ENCODE data around the gene FAXDC2. TPM values are rescaled to one million over a fixed set of nuclear protein-coding genes. Genes with fewer than 3 reads are reported as not detected.
A peak's percentile ranks its signal among the peaks of the same experiment; 100 is the strongest.

FAXDC2 gene
- total and polyA plus RNA-seq, 10 of the 15 experiments (the other 5 are each of a cell fraction or from before 2014, with no cell fraction given) = 0.13 to 1.8 (median 0.35) TPM

DNA sequence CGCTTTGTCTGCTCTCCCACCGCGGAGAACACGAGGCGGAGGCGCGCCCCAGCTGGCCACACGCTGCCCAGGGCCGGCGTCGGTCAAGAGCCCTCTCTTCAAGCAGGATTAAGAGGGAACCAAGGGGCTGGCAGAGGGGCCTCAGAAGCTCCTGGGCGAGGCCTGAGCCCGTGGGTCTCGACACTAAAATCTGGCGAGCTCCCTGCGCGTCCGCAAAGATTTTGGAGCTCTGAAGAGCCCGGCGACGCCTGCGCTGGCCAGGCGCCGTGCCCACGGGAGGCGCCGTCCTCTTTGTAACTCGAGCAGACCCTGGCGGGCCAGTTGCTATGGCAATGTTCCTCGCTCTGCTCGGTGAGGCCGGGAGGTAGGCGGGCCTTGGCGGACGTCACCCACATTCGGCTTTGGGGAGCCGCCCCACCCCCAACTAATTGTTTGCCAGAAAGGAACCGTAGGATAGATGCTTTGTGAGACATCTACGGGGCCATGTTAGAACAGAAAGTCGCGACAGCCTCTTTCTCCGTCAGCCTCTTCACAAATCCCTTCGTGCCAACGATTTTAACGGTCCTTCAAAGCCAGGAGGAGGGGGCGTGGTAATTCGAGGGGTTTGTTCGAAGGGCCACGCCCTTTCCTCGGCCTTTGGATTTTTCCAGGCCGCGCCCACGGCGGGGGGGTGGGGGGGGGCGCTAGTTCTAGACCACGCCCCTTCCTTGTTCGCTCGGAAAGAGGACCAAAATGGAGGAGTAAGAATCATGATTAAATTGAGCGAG is 7.3 kb upstream of the FAXDC2 start (continued):
- TF ChIP-seq CEBPB (IDR thresholded peaks at IDR 0.05; ENCODE audit: borderline replicate concordance in 1 of 2, low read depth in 2 of 2, low read length in 2 of 2) = no peak
- TF ChIP-seq EGR1 (IDR thresholded peaks at IDR 0.05; ENCODE audit: borderline replicate concordance in 1 of 2, low read depth in 2 of 2, low read length in 2 of 2) = peak in 1 of 2 experiments; percentile 49; a peak in 2 of 3 replicates
- TF ChIP-seq CBFB (IDR thresholded peaks at IDR 0.05; ENCODE audit: low read depth) = 0 out of 2 replicates have a peak, but pooled peaks have one; percentile 29
- peak; percentile 16 to 37; a peak in 3 of 4 replicates for TF ChIP-seq IKZF2 (IDR thresholded peaks at IDR 0.05)
- TF ChIP-seq BMI1 (IDR thresholded peaks at IDR 0.05; ENCODE audit: borderline replicate concordance) = peak; percentile 94
- TF ChIP-seq IKZF1 (conservative IDR thresholded peaks at IDR 0.05) = peak; percentile 59
- no peak for TF ChIP-seq MTA2 (IDR thresholded peaks at IDR 0.05; ENCODE audit: low read depth)
- no peak for TF ChIP-seq HSF1 (IDR thresholded peaks at IDR 0.05; ENCODE audit: low read depth, low read length)

DNA sequence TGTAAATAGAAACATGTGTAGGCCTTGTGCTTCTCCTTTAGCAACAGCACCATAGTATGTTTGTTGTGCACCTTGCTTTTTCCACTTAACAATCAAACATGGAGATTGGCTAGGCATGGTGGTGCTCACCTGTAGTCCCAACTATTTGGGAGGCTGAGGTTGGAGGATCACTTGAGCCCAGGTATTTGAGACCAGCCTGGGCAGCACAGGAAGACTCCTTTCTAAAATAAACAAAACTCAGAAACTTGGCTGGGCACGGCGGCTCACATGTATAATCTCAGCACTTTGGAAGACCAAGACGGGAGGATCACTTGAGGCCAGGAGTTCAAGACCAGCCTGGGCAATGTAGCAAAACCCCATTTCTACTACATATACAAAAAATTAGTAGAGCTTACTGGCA is 948 bp upstream of the FAXDC2 start:
- ATAC-seq (no peak), DNase-seq (ENCODE audit: low read depth, low spot score) (no peak), FAIRE-seq (no peak)
- no TSS peak for BruUV-seq (replicated peaks)
- Histone ChIP-seq H3K27ac (ENCODE audit: control insufficient read depth, insufficient read depth) (no peak overlapping the region), H3K36me3 (ENCODE audit: control insufficient read depth in 2 of 2, insufficient read depth in 2 of 2, low read length in 1 of 2) (no peaks in the 10 kb centered on the region), H3K79me2 (ENCODE audit: control insufficient read depth, insufficient read depth, low read length) (no peaks in the 10 kb centered on the region), H3K4me1 (ENCODE audit: control insufficient read depth, insufficient read depth, low read length) (no peaks in the 10 kb centered on the region), H3K9me3 (replicated peaks; ENCODE audit: control insufficient read depth, insufficient read depth, low read length) (no peaks in the 10 kb centered on the region), H2AFZ (ENCODE audit: control insufficient read depth, low read depth, low read length) (no peak overlapping the region), H3K27me3 (replicated peaks in 1 of 2; ENCODE audit: control insufficient read depth in 2 of 2, insufficient read depth in 2 of 2, low read length in 1 of 2) (no peaks in the 10 kb centered on the region), H4K20me1 (ENCODE audit: control insufficient read depth, insufficient read depth) (no peaks in the 10 kb centered on the region), H3K9ac (ENCODE audit: control insufficient read depth, insufficient read depth, low read length) (no peak overlapping the region), H3K4me2 (ENCODE audit: control insufficient read depth, insufficient read depth) (no peak overlapping the region), H3K4me3 (no peak overlapping the region)
- intact Hi-C loops (cut with micrococcal nuclease; ENCODE audit: unreplicated experiment) (no loop called here), in situ Hi-C loops (cut with MboI) (loop anchor here (5.0 kb wide), 1 partner anchor 34 kb away; no protein-coding TSS in a partner anchor)
- POLR2A ChIA-PET = no interaction called here
- RAD21 ChIA-PET (ENCODE audit: unreplicated experiment) = no interaction called here
- SMC1A ChIA-PET (ENCODE audit: uncharacterized antibody, unreplicated experiment) = interaction anchor here (0.6 to 1.4 kb wide), 2 partner anchors 8 to 29 kb away, joined by 3 read pairs; no protein-coding TSS in a partner anchor
- CTCF ChIA-PET = interaction anchor here (0.8 to 1.2 kb wide), 4 partner anchors 52 to 209 kb away, joined by 3 read pairs; no protein-coding TSS in a partner anchor
- 89% methylated on average over 3 of the region's 3 CpGs for WGBS (ENCODE audit: insufficient coverage, insufficient replicate concordance, low lambda C conversion rate, missing lambda C conversion rate)
- no peak for TF ChIP-seq ZNF24 (IDR thresholded peaks at IDR 0.05)
- no peak for TF ChIP-seq SUZ12 (IDR thresholded peaks at IDR 0.05; ENCODE audit: unreplicated experiment)
- TF ChIP-seq, protein P1, sequence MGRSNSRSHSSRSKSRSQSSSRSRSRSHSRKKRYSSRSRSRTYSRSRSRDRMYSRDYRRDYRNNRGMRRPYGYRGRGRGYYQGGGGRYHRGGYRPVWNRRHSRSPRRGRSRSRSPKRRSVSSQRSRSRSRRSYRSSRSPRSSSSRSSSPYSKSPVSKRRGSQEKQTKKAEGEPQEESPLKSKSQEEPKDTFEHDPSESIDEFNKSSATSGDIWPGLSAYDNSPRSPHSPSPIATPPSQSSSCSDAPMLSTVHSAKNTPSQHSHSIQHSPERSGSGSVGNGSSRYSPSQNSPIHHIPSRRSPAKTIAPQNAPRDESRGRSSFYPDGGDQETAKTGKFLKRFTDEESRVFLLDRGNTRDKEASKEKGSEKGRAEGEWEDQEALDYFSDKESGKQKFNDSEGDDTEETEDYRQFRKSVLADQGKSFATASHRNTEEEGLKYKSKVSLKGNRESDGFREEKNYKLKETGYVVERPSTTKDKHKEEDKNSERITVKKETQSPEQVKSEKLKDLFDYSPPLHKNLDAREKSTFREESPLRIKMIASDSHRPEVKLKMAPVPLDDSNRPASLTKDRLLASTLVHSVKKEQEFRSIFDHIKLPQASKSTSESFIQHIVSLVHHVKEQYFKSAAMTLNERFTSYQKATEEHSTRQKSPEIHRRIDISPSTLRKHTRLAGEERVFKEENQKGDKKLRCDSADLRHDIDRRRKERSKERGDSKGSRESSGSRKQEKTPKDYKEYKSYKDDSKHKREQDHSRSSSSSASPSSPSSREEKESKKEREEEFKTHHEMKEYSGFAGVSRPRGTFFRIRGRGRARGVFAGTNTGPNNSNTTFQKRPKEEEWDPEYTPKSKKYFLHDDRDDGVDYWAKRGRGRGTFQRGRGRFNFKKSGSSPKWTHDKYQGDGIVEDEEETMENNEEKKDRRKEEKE (IDR thresholded peaks at IDR 0.05) = no peak
- TF ChIP-seq TCF7 (IDR thresholded peaks at IDR 0.05; ENCODE audit: borderline replicate concordance) = no peak
- TF ChIP-seq NFYB (IDR thresholded peaks at IDR 0.05; ENCODE audit: insufficient read depth, low read depth, low read length) = no peak
- TF ChIP-seq, protein P2, sequence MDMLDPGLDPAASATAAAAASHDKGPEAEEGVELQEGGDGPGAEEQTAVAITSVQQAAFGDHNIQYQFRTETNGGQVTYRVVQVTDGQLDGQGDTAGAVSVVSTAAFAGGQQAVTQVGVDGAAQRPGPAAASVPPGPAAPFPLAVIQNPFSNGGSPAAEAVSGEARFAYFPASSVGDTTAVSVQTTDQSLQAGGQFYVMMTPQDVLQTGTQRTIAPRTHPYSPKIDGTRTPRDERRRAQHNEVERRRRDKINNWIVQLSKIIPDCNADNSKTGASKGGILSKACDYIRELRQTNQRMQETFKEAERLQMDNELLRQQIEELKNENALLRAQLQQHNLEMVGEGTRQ (IDR thresholded peaks at IDR 0.05; ENCODE audit: borderline replicate concordance, low read depth, low read length) = no peak
- no peak for TF ChIP-seq YBX1 (IDR thresholded peaks at IDR 0.05)
- TF ChIP-seq, protein P3, sequence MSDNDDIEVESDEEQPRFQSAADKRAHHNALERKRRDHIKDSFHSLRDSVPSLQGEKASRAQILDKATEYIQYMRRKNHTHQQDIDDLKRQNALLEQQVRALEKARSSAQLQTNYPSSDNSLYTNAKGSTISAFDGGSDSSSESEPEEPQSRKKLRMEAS (IDR thresholded peaks at IDR 0.05; ENCODE audit: low read depth, low read length) = no peak
- TF ChIP-seq RCOR1 (conservative IDR thresholded peaks at IDR 0.05; ENCODE audit: low read depth, low read length) = no peak
